ENCODE measurements around the gene SH3TC1.

DNA sequence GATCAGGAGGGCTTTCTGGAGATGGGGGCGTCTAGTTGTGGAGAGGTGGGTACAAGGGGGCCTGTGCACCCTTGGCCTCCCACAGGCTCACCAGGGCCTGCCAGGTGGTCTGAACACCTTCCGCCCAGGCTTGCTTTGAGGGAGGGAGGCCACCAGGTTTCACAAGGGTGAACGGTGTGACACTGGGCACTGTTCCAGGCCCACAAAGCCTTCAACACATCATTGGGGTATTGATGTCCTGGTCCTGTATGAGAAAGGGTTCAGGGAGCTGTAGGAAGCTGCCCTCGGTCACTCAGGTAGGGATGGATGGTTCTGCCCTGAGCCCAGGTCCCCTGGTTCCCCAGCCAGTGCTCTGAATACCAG is 76.4 kb downstream of the SH3TC1 start:
- TF ChIP-seq, protein P1, sequence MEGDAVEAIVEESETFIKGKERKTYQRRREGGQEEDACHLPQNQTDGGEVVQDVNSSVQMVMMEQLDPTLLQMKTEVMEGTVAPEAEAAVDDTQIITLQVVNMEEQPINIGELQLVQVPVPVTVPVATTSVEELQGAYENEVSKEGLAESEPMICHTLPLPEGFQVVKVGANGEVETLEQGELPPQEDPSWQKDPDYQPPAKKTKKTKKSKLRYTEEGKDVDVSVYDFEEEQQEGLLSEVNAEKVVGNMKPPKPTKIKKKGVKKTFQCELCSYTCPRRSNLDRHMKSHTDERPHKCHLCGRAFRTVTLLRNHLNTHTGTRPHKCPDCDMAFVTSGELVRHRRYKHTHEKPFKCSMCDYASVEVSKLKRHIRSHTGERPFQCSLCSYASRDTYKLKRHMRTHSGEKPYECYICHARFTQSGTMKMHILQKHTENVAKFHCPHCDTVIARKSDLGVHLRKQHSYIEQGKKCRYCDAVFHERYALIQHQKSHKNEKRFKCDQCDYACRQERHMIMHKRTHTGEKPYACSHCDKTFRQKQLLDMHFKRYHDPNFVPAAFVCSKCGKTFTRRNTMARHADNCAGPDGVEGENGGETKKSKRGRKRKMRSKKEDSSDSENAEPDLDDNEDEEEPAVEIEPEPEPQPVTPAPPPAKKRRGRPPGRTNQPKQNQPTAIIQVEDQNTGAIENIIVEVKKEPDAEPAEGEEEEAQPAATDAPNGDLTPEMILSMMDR (IDR thresholded peaks at IDR 0.05): no peak
- TF ChIP-seq POLR2AphosphoS5 (IDR thresholded peaks at IDR 0.05): no peak
